HL-60/S4 treated with phorbol 12-myristate 13-acetate at 8.2 ng/mL for 4 days and 3 days (cell line): ENCODE data around the gene UBE2Q1.
"Not testable (repeated sequence)": the region's sequence is repeated elsewhere in the genome, so short reads cannot be mapped to it uniquely, and the experiment has no call there.

ENCODE experiments used
- in situ Hi-C: fragments of 300-500 bp; cut with MboI; formaldehyde crosslinking; loops from 2 replicates; pipeline ENCODE4 v1.15.0; 2022; ENCODE audit warnings: low sequenced_read_pairs

Gene UBE2Q1

DNA sequence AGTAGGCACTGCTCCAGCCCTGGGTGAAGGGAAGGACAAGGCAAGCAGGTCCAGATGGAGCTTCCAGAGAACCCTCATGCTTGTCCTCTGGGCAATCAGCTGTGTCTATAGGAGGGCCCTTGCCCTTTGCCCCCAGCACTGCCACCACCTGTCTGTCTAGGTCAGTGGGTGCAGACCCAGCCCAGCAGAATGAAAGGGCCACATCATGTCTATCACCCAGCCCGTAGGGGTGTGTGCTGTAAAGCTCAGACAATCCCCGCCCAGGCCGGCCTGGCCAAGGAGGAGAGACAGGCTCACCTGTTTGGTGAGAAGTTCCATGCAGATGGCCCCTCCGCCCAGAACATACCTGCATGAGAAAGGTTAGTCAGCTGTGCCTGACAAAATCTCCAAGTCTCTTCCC lies 7.0 kb downstream of the UBE2Q1 start:
- in situ Hi-C loops, result no loop called here

DNA sequence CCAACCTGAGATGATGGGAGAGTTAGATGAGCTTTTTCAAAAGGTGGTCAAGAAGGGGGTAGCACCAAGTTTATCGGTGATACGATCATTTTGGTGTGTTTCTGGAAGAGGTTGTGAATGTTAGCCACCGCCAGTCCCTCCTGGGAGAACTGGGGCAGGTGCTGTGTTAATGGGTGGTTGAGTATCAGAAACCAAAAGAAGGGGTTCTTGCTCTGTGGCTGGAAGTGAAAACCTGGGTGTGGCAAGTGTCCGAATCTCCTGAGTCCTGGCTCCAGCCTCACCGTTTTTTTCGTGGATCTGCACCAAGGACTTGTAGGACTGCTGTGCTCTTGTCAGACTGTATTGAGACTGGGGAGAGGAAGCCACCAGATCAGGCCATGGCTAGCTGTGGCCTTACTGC lies 7.8 kb downstream of the UBE2Q1 start:
- in situ Hi-C loops, result no loop called here

DNA sequence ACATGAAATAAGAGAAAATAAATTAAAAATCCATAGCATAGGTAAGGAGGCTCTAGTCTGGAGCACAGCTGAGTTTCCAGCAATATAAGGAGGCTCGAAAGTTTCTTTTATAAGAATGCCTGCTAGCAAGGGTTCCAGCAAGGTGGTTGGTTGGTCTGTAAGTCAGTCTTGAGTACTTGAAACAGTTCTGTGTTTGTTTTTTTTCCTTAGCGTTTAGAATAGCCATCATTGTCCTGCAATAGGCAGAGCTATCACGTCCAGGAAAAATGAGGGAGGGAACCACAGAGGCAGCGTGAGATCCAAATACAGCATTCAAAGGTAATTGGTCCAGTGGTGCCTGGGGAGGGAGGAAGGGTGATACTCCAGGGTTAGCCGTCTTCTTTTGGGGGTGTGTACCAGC lies 8.4 kb downstream of the UBE2Q1 start:
- in situ Hi-C loops, result no loop called here

DNA sequence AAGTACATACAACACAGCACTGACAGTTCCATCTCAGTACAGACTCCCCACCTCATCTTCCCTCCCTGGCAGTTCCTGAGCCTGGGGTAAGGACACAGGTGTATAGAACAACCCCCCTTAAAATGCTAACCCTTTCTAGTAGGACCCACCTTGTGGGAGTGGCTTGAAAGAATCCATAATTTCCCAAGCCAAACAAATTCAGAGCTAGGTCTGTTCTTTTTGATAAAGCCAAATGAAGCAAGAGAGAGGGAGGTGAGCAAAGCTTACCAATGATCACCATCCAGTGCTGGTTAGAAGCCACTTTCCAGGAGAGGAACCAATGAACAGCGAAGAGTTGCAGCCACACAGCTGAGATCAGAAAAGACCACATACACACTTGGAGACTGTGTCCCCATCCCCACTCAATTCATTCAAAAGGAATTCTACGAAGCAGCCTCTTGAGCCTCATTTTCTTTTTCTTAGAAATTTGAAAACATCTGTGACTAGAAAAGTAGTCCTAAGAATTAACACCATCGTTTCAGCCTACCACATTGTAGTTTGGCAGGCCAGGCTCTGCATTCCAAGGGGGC lies 9.2 kb downstream of the UBE2Q1 start:
- in situ Hi-C loops, result loop anchor here (10.0 kb wide), 1 partner anchor 64 kb away; no protein-coding TSS in a partner anchor

DNA sequence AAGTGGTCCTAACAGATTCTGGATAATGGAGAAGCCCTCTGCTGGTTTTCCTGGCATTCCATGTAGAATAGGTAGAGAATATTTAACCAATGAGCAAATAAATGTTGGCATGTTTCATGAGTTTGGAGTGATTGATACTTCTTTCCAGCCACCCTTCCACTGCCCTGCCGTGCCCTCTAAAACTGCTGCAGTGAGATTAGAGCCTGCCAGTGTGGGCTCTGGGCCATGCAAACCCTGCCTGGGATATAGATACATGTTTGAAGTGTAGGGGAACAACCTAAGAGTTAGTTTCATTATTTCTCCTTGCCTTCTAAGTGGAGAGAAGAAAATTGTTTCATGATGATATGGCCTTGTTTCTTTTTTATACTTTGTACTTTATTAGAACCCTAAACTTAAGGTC lies 10.4 kb downstream of the UBE2Q1 start:
- in situ Hi-C loops, result loop anchor here (10.0 kb wide), 1 partner anchor 63 kb away; no protein-coding TSS in a partner anchor

DNA sequence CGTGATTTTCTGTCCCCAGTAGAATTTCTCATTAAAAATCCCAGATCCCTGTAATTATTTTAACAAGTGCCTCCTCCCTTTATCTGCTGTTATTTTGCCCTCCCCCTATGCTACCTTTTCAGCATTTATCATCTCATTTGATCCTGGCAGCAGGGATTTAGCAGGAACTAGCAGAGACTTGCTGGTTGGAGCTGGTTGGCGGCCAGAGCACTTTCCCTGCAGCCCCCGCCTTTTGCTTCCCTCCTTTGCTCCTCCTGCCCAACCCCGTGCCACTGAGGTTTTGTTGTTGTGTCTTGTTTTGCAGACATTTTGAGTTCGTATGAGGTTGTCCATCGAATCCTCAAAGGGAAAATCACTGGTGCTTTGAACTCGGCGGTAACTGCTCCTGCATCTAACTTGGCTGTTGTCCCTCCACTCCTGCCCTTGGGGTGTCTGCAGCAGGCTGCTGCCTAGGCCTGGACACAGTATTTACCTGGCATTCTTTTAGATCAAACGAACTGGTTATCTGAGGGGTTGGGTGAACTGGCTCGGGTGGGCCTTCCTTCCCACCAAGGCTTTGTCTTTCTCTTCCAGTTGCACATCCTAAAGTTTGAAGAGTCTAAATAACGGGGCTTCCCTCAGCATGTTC lies 11.2 kb downstream of the UBE2Q1 start:
- in situ Hi-C loops, result loop anchor here (10.0 kb wide), 1 partner anchor 62 kb away; no protein-coding TSS in a partner anchor

DNA sequence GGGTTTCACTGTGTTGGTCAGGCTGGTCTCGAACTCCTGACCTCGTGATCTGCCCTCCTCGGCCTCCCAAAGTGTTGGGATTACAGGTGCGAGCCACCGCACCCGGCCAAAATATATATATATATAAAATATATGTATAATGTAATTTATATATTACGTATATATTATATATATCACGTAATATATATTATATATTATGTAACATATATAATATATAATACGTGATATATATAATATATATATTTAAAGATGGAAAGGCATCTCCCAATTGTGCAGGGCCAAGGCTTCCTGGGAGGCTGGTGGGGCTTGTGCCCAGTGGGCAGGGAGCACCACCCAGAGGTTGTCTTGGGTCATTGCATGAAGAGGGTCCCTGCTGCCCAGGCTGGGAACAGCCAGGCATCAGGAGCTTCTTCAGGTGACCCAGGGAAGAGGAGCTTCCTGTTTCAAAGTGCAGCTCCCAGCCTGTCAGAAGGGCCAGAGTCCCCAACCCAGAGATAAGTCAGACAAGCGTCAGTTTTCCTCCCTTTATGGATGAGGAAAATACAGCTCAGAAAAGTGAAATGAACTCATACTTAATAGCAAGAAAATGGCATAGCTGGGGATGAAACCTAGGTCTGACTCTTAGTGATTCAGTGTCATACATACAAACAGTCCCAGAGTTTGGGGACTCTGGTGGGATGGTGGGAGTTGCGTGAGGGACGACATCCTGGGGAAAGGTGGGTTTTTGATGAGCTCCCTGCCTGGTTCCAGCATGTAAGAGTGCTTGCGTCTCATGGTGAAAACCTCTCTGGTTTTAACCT lies 12.0 kb downstream of the UBE2Q1 start:
- in situ Hi-C loops, result loop anchor here (10.0 kb wide), 1 partner anchor 62 kb away; no protein-coding TSS in a partner anchor

DNA sequence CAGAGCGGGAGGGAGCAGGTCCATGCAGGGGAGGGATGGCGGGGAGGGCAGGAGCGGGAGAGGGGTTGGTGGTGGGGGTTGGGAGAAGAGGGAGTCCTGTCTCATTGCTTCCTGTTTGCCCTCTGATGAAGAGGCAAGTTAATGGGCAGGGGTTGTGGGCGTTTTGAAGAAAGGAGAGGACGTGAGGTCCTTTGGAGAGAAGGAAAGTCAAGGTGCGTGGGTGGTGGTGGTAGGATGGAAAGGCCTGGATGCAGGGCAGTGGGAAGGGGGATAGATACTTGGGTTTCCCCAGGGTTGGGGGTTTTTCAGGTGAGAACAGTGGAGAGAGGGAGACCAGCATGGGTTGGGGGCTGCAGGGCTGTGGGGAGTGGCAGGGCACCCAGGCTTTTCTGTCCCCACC lies 17.2 kb downstream of the UBE2Q1 start:
- in situ Hi-C loops, result loop anchor here (10.0 kb wide), 1 partner anchor 56 kb away; no protein-coding TSS in a partner anchor

DNA sequence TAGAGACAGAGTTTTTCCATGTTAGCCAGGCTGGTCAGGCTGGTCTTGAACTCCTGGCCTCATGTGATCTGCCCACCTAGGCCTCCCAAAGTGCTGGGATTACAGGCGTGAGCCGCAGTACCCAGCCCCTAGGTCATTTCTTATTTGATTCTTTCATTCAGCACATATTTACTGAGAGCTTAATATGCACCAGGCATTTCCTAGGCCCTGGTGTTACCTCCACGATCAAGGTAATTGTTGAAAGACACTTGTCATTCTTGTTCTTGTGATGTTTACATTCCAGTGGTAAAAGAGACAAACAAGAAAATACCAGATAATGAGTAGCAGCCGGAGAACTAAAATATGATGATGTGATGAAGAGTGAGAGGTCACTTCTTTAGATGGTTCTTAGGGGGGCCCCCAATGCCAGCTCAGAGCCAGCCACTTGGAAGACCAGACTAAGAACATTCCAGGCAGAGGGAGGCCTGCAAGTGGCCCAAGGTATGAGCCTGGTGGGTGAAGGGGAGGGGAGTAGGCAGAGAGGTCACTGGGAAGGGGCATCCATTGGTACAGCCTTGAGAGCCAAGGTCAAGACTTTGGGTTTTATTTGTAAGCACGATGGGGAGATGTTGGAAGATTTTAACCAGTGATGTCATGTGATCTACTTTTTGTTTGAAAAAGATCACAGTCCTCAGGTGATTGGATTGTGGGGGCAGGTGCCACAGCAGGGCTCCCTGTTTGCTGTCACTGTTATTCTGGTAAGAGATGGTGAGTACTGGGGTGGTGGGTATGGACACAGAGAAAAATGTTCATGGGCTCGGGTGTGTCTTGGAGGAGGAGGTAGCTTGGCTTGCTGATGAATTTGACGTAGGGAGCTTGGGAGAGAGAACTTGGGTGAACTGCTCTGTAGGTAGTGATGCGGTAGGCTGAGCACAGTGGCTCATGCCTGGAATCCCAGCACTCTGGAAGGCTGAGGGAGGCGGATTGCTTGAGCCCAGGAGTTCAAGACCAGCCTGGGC lies 18.7 kb downstream of the UBE2Q1 start:
- in situ Hi-C loops, result loop anchor here (10.0 kb wide), 1 partner anchor 55 kb away; no protein-coding TSS in a partner anchor

DNA sequence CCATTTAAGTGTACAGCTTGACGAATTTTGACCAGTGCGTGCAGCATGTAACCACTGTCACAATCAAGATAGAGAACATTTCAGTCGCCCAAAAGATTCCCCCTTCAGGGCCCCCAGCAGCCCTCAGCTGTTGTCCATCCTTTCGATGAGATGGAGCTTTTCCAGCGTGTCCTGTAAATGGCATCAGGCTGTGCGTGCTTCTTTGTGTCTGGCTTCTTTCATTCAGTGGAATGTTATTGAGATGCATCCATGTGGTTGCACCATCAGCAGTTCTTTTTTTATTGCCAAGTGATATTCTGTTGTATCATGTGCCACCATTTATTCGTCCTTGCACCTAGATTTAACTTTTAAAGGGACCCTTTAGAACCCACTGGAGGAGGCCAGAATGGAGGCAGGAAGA lies 21.9 kb downstream of the UBE2Q1 start:
- in situ Hi-C loops, result no loop called here

DNA sequence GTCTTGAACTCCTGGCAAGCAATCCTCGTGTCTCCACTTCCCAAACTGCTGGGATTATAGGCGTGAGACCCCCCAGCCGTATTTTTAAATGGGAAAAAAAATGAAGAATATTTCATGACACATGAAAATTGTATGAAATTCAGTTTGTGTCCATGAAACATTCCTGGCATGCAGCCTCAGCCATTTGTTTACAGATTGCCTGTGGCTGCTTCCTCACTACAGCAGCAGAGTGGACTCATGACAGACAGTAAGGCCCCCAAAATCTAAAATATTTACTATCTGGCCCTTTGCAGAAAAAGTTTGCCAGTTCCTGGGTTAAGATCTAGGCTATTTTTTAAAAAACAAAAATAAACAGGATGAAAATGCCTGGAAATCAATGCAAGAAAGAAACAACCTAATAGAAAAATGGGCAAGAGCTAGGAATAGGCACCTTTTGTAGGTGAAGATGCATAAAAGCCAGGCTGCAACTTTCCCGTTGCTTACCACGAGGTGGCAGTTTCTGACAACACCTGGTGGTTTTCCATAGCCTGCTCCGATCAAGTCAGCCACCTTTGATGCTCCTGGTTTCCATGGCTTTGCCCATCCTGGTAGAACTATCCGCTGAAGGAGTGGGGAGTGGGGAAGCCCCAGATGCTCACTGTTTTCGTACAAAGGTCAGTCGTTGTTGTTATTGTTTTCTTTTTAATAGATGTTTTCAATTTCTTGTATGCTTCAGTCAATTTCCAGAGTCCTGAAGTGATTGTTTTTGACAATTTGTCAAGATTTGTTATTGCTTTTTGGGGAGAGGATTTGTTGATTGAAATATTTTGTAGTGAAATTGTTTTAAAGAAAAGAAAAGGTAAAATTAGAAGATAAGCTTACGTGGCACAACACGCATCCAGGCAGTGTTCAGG lies 24.3 kb downstream of the UBE2Q1 start:
- in situ Hi-C loops, result no loop called here

DNA sequence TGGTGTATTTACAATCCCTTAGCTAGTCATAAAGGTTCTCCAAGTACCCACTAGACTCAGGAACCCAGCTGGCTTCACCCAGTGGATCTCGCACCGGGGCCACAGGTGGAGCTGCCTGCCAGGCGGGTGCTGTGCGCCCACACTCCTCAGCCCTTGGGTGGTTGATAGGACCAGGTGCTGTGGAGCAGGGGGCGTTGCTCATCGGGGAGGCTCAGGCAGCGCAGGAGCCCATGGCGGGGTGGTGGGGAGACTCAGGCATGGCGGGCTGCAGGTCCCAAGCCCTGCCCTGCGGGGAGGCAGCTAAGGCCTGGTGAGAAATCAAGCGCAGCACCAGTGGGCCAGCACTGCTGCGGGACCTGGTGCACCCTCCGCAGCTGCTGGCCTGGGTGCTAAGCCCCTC lies 26.5 kb downstream of the UBE2Q1 start:
- in situ Hi-C loops, result not testable (repeated sequence)

DNA sequence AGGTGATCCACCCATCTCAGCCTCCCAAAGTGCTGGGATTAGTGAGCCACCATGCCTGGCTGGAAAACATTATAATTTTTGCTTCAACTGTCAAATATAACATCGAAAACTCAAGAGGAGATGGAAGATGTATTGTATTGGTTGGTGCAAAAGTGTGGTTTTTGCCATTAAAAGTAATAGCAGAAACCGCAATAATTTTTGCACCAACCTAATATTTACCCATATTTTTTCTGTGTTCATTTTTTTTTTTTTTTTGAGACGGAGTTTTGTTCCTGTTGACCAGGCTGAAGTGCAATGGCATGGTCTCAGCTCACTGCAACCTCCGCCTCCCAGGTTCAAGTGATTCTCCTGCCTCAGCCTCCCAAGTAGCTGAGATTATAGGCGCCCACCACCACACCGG lies 29.2 kb downstream of the UBE2Q1 start:
- in situ Hi-C loops, result no loop called here

DNA sequence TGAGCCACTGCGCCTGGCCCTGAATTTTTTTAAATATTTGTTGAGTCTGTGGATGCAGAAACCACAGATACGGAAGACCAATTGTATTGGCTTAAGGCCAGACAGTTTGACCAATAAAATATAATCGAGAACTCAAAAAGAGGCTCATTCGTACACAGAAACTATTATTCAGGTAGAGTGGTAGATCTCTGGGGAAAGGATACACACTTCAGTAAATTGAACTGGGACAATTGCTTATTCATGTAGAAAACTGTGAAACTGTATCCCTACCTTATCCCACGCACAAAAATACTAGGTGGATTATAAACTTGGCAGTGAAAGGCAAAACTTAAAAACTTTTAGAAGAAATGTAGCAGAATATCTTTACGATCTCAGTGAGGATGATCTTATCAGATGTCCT lies 31.3 kb downstream of the UBE2Q1 start:
- in situ Hi-C loops, result no loop called here

DNA sequence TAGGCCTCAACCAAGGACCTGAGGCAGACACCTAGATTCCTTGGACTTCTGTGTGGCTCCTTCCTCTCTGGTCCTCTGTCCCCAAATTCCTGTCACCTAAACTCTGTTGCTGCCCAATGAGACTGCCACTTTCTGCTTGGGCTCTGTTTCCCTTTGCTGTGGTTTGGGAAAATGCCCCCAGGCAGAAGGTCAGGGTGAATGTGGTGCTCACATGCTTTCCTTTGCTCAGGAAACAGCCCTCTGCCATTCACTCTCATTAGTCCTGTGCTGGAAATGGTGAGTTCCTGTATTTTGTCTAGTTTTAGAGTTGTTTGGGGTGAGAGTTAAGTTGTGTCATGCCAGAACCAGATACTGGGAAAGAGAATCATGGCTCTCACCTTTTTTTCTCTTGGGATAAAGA lies 33.6 kb downstream of the UBE2Q1 start:
- in situ Hi-C loops, result no loop called here

DNA sequence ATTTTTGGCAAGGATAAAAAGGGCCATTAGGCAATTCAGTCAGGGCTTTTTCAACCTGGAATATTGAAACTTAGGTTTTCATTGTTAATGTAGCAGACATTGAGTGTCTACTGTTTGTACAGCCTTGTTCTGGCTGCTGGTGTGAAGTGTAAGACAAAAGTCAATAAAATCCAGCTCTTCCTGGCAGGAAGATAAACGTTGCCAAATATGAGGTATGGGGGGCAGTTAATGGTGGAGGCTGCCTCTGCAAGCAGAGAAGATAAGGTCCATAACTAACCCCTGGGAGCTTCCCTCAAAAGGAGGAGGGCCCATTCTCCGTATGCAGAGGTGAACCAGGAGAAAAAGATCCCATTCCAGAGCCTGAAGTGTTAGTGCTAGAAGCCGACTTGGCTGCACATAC lies 36.8 kb downstream of the UBE2Q1 start:
- in situ Hi-C loops, result no loop called here

DNA sequence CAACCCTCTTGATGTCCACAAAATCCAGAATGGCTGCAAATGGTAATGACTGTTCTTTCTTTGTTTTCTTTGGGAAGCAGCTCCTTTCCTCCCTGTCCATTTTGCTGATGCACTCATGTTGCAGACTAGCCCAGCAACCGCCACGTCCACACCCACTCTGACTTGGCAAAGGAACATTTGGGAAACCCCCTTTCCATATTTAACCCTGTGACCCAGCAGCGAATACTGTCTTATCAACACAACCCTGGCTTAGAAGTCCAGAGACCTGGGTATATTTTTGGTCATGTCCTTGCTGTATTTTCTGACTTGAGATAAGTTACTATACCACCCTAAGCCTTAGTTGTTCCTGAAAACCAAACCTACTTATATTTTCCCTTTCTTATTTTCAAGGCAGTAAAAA lies 38.1 kb downstream of the UBE2Q1 start:
- in situ Hi-C loops, result no loop called here

DNA sequence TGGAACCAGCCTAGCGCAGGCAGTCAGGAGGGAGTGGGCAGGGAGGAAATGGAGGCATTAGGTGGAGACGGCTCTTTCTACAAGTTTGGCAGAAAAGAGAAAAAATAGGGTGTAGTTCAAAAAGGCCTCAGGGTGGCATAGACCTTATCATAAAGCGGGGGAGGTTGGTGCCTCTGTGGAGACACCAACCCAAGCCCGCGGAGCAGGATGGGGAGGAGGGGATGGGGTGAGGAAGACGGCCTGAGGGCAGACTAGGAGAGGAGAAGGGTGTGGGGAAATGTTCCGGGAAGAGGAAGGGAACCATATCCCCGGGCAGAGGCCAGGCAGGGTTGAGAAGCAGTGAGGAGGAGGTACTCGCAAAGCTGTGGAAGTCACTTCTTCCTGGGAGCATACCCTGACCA lies 38.9 kb downstream of the UBE2Q1 start:
- in situ Hi-C loops, result no loop called here

DNA sequence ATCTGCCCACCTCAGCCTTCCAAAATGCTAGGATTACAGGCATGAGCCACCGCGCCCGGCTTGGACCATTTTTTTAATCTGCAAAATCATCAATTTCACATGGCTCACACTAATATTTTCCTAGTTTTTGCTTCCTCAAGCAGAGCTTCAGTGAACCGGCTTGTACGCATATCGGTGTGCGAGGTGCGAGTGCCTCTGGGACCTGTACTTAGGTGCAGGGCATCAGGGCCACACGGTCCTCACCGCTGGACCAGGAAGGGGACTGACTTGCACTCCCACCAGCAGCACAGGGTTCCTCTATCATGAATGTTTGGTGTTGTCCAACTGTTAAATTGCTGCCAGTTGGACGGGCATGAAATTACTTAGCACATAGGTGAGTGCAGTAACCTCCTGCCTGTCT lies 40.8 kb downstream of the UBE2Q1 start:
- in situ Hi-C loops, result no loop called here

DNA sequence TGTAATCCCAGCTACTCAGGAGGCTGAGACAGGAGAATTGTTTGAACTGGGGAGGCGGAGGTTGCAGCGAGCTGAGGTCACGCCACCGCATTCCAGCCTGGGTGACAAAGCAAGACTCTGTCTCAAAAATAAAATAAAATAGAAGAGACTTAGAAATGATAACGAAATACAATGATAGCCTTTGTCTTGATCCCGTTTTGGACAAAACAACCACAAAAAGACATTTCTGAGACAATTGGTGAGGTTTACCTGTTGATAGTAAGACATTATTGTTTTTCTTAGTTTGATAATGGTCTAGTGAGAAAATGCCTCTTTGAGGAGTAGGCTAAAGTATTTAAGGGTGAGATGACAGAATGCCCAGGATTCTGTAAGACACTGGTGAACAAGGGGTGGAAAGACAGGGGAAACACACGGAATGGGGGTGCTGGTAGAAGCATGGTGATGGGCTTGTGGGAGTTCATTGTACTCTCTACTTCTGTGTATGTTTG lies 44.4 kb downstream of the UBE2Q1 start:
- in situ Hi-C loops, result no loop called here
